Measurements from ENCODE around the gene KRT36. TPM values are rescaled to one million over a fixed set of nuclear protein-coding genes. Genes with fewer than 3 reads are reported as not detected.

The KRT36 gene
- total RNA-seq, 2 donors from 2014 or later = not detected

- no peak overlapping the region for H3K27ac Mint-ChIP-seq
- H3K4me1 ChIP-seq (ENCODE audit: control insufficient read depth, insufficient read depth, low read length) = no peaks in the 10 kb centered on the region
- no peak overlapping the region for H3K4me3 Mint-ChIP-seq
- no peak for DNase-seq
- H3K27me3 Mint-ChIP-seq (ENCODE audit: insufficient read depth) = peaks cover 14% of the 10 kb centered on the region
- H3K4me3 ChIP-seq (ENCODE audit: low read length) = no peak overlapping the region
- H3K27ac ChIP-seq (ENCODE audit: low read depth, low read length) = no peak overlapping the region
- WGBS, 2 experiments (ENCODE audit: insufficient coverage in 1 of 2, insufficient read length in 1 of 2) = 80 to 87% methylated on average over 1 of the region's 1 CpG
- H3K9me3 ChIP-seq (ENCODE audit: control insufficient read depth, low read length) = peaks cover 15% of the 10 kb centered on the region
- no peaks in the 10 kb centered on the region for H3K36me3 ChIP-seq (ENCODE audit: control insufficient read depth, insufficient read depth, low read length)
- H3K9ac ChIP-seq (ENCODE audit: extremely low read depth, low read length, poor library complexity, severe bottlenecking) = no peak overlapping the region
- H3K27me3 ChIP-seq (ENCODE audit: control insufficient read depth, insufficient read depth, low read length, poor library complexity, severe bottlenecking) = peaks cover 19% of the 10 kb centered on the region
- TF ChIP-seq, protein P1, sequence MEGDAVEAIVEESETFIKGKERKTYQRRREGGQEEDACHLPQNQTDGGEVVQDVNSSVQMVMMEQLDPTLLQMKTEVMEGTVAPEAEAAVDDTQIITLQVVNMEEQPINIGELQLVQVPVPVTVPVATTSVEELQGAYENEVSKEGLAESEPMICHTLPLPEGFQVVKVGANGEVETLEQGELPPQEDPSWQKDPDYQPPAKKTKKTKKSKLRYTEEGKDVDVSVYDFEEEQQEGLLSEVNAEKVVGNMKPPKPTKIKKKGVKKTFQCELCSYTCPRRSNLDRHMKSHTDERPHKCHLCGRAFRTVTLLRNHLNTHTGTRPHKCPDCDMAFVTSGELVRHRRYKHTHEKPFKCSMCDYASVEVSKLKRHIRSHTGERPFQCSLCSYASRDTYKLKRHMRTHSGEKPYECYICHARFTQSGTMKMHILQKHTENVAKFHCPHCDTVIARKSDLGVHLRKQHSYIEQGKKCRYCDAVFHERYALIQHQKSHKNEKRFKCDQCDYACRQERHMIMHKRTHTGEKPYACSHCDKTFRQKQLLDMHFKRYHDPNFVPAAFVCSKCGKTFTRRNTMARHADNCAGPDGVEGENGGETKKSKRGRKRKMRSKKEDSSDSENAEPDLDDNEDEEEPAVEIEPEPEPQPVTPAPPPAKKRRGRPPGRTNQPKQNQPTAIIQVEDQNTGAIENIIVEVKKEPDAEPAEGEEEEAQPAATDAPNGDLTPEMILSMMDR (conservative IDR thresholded peaks at IDR 0.05) = no peak
- no peaks in the 10 kb centered on the region for H3K36me3 Mint-ChIP-seq (ENCODE audit: low read depth)
- H3K9me3 Mint-ChIP-seq = peaks cover 15% of the 10 kb centered on the region
- peaks cover 5% of the 10 kb centered on the region for H3K4me1 Mint-ChIP-seq
Measured at GRCh38 chr17:41455236-41455635, 34.5 kb downstream of the KRT36 start.

GRCh38 chr17:41453066-41453465, 36.6 kb downstream of the KRT36 start:
- TF ChIP-seq, protein P1 (conservative IDR thresholded peaks at IDR 0.05) = no peak
- no peak overlapping the region for H3K4me3 Mint-ChIP-seq
- peaks cover 18% of the 10 kb centered on the region for H3K27me3 Mint-ChIP-seq (ENCODE audit: insufficient read depth)
- H3K27ac Mint-ChIP-seq = no peak overlapping the region
- H3K9me3 ChIP-seq (ENCODE audit: control insufficient read depth, low read length) = peaks cover 15% of the 10 kb centered on the region
- H3K4me1 Mint-ChIP-seq = no peaks in the 10 kb centered on the region
- no peak overlapping the region for H3K9ac ChIP-seq (ENCODE audit: extremely low read depth, low read length, poor library complexity, severe bottlenecking)
- no peaks in the 10 kb centered on the region for H3K4me1 ChIP-seq (ENCODE audit: control insufficient read depth, insufficient read depth, low read length)
- DNase-seq = no peak
- no peaks in the 10 kb centered on the region for H3K36me3 Mint-ChIP-seq (ENCODE audit: low read depth)
- 94 to 95% methylated on average over 3 of the region's 3 CpGs for WGBS, 2 experiments (ENCODE audit: insufficient coverage in 1 of 2, insufficient read length in 1 of 2)
- H3K27me3 ChIP-seq (ENCODE audit: control insufficient read depth, insufficient read depth, low read length, poor library complexity, severe bottlenecking) = peaks cover 19% of the 10 kb centered on the region
- no peak overlapping the region for H3K4me3 ChIP-seq (ENCODE audit: low read length)
- H3K27ac ChIP-seq (ENCODE audit: low read depth, low read length) = no peak overlapping the region
- H3K36me3 ChIP-seq (ENCODE audit: control insufficient read depth, insufficient read depth, low read length) = no peaks in the 10 kb centered on the region
- H3K9me3 Mint-ChIP-seq = peaks cover 18% of the 10 kb centered on the region

GRCh38 chr17:41452281-41452680, 37.4 kb downstream of the KRT36 start:
- Mint-ChIP-seq H3K27ac (no peak overlapping the region), H3K9me3 (peaks cover 18% of the 10 kb centered on the region), H3K4me1 (no peaks in the 10 kb centered on the region), H3K4me3 (no peak overlapping the region), H3K27me3 (ENCODE audit: insufficient read depth) (peaks cover 17% of the 10 kb centered on the region), H3K36me3 (ENCODE audit: low read depth) (no peaks in the 10 kb centered on the region)
- Histone ChIP-seq H3K4me3 (ENCODE audit: low read length) (no peak overlapping the region), H3K4me1 (ENCODE audit: control insufficient read depth, insufficient read depth, low read length) (no peaks in the 10 kb centered on the region), H3K27ac (ENCODE audit: low read depth, low read length) (no peak overlapping the region), H3K36me3 (ENCODE audit: control insufficient read depth, insufficient read depth, low read length) (no peaks in the 10 kb centered on the region), H3K27me3 (ENCODE audit: control insufficient read depth, insufficient read depth, low read length, poor library complexity, severe bottlenecking) (peaks cover 11% of the 10 kb centered on the region), H3K9ac (ENCODE audit: extremely low read depth, low read length, poor library complexity, severe bottlenecking) (no peak overlapping the region), H3K9me3 (ENCODE audit: control insufficient read depth, low read length) (peaks cover 15% of the 10 kb centered on the region)
- no peak for DNase-seq
- TF ChIP-seq, protein P1 (conservative IDR thresholded peaks at IDR 0.05) = no peak
- 67 to 69% methylated on average over 3 to 4 of the region's 4 CpGs for WGBS, 2 experiments (ENCODE audit: insufficient coverage in 1 of 2, insufficient read length in 1 of 2)

All from endodermal cell (in vitro differentiated cells).